ENCODE results near the gene ARG2.

ARG2 gene

DNA sequence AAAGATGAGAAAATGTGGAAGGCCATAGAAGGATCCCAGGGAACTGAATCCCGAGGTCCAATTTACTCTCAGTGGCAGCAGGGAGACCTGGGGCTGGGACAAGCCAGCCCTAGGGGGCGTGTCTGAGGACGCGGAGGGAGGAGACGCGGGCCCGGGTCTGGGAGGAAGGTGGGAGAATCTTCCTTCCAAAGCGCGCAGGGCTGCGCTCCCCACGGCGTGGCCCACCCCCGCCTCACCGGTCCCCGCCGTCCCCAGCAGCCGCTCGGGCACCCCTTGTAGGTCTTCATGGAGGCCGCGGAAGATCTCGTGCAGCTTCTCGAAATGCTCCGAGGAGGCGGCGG is 54.4 kb downstream of the ARG2 start:
- peak; percentile 75 for ATAC-seq (ENCODE audit: insufficient read depth, low read depth)
- Histone ChIP-seq H3K4me3 (ENCODE audit: low read depth in 1 of 2, low read length in 2 of 2) (peak overlapping the region; percentile 39 to 73), H3K9me3 (ENCODE audit: insufficient read depth, low read length, severe bottlenecking) (no peaks in the 10 kb centered on the region), H3K36me3 (ENCODE audit: insufficient read depth, low read length) (peaks cover 25% of the 10 kb centered on the region), H3K27ac (ENCODE audit: low read length) (peak overlapping the region; percentile 92), H3K9ac (ENCODE audit: low read depth, low read length) (peak overlapping the region; percentile 86), H4K20me1 (ENCODE audit: insufficient read depth, low read length) (peaks cover 29% of the 10 kb centered on the region; the same call in 1 of the 2 replicates), H3K27me3 (ENCODE audit: insufficient read depth, low read length, poor library complexity) (no peaks in the 10 kb centered on the region), H3K4me1 (ENCODE audit: insufficient read depth, low read length) (peaks cover 34% of the 10 kb centered on the region), H2AFZ (ENCODE audit: low read depth, low read length) (peak overlapping the region; percentile 90), H3K4me2 (ENCODE audit: insufficient read depth, low read length) (peak overlapping the region; percentile 70), H3K79me2 (ENCODE audit: insufficient read depth, low read length) (peaks cover 57% of the 10 kb centered on the region)
- TF ChIP-seq, protein P1, sequence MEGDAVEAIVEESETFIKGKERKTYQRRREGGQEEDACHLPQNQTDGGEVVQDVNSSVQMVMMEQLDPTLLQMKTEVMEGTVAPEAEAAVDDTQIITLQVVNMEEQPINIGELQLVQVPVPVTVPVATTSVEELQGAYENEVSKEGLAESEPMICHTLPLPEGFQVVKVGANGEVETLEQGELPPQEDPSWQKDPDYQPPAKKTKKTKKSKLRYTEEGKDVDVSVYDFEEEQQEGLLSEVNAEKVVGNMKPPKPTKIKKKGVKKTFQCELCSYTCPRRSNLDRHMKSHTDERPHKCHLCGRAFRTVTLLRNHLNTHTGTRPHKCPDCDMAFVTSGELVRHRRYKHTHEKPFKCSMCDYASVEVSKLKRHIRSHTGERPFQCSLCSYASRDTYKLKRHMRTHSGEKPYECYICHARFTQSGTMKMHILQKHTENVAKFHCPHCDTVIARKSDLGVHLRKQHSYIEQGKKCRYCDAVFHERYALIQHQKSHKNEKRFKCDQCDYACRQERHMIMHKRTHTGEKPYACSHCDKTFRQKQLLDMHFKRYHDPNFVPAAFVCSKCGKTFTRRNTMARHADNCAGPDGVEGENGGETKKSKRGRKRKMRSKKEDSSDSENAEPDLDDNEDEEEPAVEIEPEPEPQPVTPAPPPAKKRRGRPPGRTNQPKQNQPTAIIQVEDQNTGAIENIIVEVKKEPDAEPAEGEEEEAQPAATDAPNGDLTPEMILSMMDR (IDR thresholded peaks at IDR 0.05; ENCODE audit: borderline replicate concordance, extremely low read depth, low read length, poor library complexity, severe bottlenecking): peak; percentile 34
- no peak for TF ChIP-seq EZH2 (IDR thresholded peaks at IDR 0.05; ENCODE audit: borderline replicate concordance, low read depth, low read length, severe bottlenecking)
- peak; percentile 74 for DNase-seq

DNA sequence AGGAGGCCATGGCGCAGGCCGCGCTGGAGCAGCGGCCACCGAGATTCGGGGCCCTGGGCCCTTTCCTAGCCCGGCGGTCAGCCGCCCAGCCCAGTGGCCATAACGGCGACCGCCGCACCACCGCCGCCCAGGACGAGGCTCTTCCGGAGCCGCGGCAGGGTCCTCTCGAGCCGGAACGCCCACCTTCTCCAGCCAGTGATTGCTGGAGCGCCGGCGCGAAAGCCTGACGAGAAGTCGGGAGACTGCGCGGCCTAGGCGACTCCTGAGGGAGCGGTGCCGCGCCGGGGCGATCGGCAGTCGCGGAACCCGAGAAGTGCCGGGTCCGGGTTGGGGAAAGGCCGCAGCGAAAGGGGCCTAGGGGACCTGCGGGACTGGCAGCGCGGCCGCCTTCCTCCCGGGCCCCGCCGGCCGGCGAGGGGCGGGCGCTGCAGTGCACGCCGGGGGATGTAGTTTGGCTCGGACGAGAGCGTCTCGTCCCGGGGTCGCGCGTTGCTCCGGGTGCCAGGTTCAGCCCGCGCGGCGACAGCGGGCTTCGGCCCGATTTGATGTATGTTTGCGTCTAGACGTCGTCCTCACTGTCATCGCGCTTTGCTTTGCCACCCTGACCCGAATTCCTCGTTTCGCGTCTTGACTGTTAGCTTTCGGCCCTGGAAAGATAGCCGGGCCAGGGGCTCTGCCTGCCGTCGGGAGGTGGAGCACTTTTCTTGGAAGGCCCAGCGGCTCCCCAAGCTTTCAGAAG is 54.9 kb downstream of the ARG2 start, which contains the start of gene VTI1B:
Gene VTI1B (minus strand): TSS at position 153 of the 739 bp plus-strand sequence. CDS start 143 bp downstream, at position 10.
- Histone ChIP-seq H3K36me3 (ENCODE audit: insufficient read depth, low read length) (peaks cover 26% of the 10 kb centered on the region), H2AFZ (ENCODE audit: low read depth, low read length) (peak within 1 kb of the TSS; percentile 90), H3K27ac (ENCODE audit: low read length) (peak within 1 kb of the TSS; percentile 92), H3K9me3 (ENCODE audit: insufficient read depth, low read length, severe bottlenecking) (no peaks in the 10 kb centered on the region), H3K4me1 (ENCODE audit: insufficient read depth, low read length) (peaks cover 34% of the 10 kb centered on the region), H3K27me3 (ENCODE audit: insufficient read depth, low read length, poor library complexity) (no peaks in the 10 kb centered on the region), H3K79me2 (ENCODE audit: insufficient read depth, low read length) (peaks cover 52% of the 10 kb centered on the region), H3K9ac (ENCODE audit: low read depth, low read length) (peak within 1 kb of the TSS; percentile 86), H3K4me2 (ENCODE audit: insufficient read depth, low read length) (peak within 1 kb of the TSS; percentile 70), H4K20me1 (ENCODE audit: insufficient read depth, low read length) (peaks cover 25% of the 10 kb centered on the region; the same call in 1 of the 2 replicates), H3K4me3 (ENCODE audit: low read depth in 1 of 2, low read length in 2 of 2) (peak within 1 kb of the TSS; percentile 39 to 73)
- DNase-seq (peak; percentile 84), ATAC-seq (ENCODE audit: insufficient read depth, low read depth) (peak; percentile 94)
- TF ChIP-seq EZH2 (IDR thresholded peaks at IDR 0.05; ENCODE audit: borderline replicate concordance, low read depth, low read length, severe bottlenecking): no peak
- TF ChIP-seq, protein P1 (IDR thresholded peaks at IDR 0.05; ENCODE audit: borderline replicate concordance, extremely low read depth, low read length, poor library complexity, severe bottlenecking): peak; percentile 29

DNA sequence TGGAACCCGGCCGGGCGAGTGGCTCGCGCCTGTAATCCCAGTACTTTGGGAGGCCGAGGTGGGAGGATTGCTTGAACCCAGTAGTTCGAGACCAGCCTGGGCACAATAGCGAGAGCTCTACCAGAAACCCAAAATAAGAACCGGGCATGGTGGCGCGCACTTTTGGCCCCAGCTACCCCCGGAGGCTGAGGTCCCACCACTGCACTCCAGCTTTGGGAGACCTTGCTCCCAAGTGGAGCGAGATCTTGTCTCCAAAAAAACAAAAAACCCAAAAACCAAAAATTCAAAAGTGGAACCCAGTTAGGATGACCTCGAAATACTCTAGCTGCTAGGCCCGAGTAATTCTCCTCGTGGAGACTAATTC is 55.5 kb downstream of the ARG2 start:
- TF ChIP-seq, protein P1 (IDR thresholded peaks at IDR 0.05; ENCODE audit: borderline replicate concordance, extremely low read depth, low read length, poor library complexity, severe bottlenecking): no peak
- no peak for TF ChIP-seq EZH2 (IDR thresholded peaks at IDR 0.05; ENCODE audit: borderline replicate concordance, low read depth, low read length, severe bottlenecking)
- peaks cover 31% of the 10 kb centered on the region for H3K36me3 ChIP-seq (ENCODE audit: insufficient read depth, low read length)
- H3K27ac ChIP-seq (ENCODE audit: low read length): peak overlapping the region; percentile 92
- peaks cover 19% of the 10 kb centered on the region; the same call in 1 of the 2 replicates for H4K20me1 ChIP-seq (ENCODE audit: insufficient read depth, low read length)
- H3K9ac ChIP-seq (ENCODE audit: low read depth, low read length): peak overlapping the region; percentile 86
- no peaks in the 10 kb centered on the region for H3K27me3 ChIP-seq (ENCODE audit: insufficient read depth, low read length, poor library complexity)
- H3K4me2 ChIP-seq (ENCODE audit: insufficient read depth, low read length): peak overlapping the region; percentile 70
- ATAC-seq (ENCODE audit: insufficient read depth, low read depth) (no peak), DNase-seq (no peak)
- peaks cover 34% of the 10 kb centered on the region for H3K4me1 ChIP-seq (ENCODE audit: insufficient read depth, low read length)
- H2AFZ ChIP-seq (ENCODE audit: low read depth, low read length): peak overlapping the region; percentile 90
- H3K9me3 ChIP-seq (ENCODE audit: insufficient read depth, low read length, severe bottlenecking): no peaks in the 10 kb centered on the region
- H3K4me3 ChIP-seq (ENCODE audit: low read depth in 1 of 2, low read length in 2 of 2): peak overlapping the region; percentile 39 to 73; a peak in 3 of 4 replicates
- H3K79me2 ChIP-seq (ENCODE audit: insufficient read depth, low read length): peaks cover 50% of the 10 kb centered on the region
